IMR-90 (cell line): ENCODE data around the gene BTF3. TPM values are rescaled to one million over a fixed set of nuclear protein-coding genes. Genes with fewer than 3 reads are reported as not detected.

Source experiments
- ATAC-seq: fragments of 200-7000 bp; cut with Tn5 transposase; 2 replicates; pipeline ENCODE4 v1.9.1; 2020; ENCODE audit warnings: low read depth, mild to moderate bottlenecking, moderate library complexity
- BruUV-seq: library from RNA; stranded (reverse); fragments of 400-500 nt; replicated peaks from 2 replicates; lab custom pipeline; 2021; lab: Mats Ljungman, UMichigan
- CTCF ChIA-PET: fragments of 300-600 bp; formaldehyde crosslinking; extraction: SDS; loops from one replicate; lab custom pipeline; 2021; ENCODE audit warnings: antibody characterized with exemption; lab: Yijun Ruan, JAX
- POLR2A ChIA-PET: fragments of 300-600 bp; sonication (Branson Sonifier 250); formaldehyde crosslinking; loops from one replicate; lab custom pipeline; 2022; ENCODE audit warnings: antibody characterized with exemption; ENCODE audit not compliant: unreplicated experiment; lab: Charles Lee
- DNase-seq: peaks from one replicate; pipeline ENCODE4 v3.0.0; 2013
- H2AFZ ChIP-seq: replicated peaks from 2 replicates; pipeline ENCODE3; 2013; ENCODE audit warnings: low read length, mild to moderate bottlenecking; ENCODE audit not compliant: poor library complexity
- H2AK5ac ChIP-seq: 2 replicates; pipeline ENCODE4 v1.6.1; 2013; ENCODE audit warnings: low read depth, low read length, inconsistent platforms
- H2AK9ac ChIP-seq: replicated peaks from 2 replicates; pipeline ENCODE3; 2013; ENCODE audit warnings: mild to moderate bottlenecking, low read depth, low read length, moderate library complexity; ENCODE audit not compliant: poor library complexity
- H2BK120ac ChIP-seq: 2 replicates; pipeline ENCODE4 v1.6.1; 2013; ENCODE audit warnings: low read depth, low read length, inconsistent platforms
- H2BK15ac ChIP-seq: 3 replicates; pipeline ENCODE4 v1.6.1; 2013; ENCODE audit warnings: low read depth, low read length, inconsistent platforms
- H2BK20ac ChIP-seq: 2 replicates; pipeline ENCODE4 v1.6.1; 2013; ENCODE audit warnings: low read depth, mild to moderate bottlenecking, inconsistent platforms, low read length, moderate library complexity
- H2BK5ac ChIP-seq: 2 replicates; pipeline ENCODE4 v1.6.1; 2013; ENCODE audit warnings: mild to moderate bottlenecking, low read depth, low read length, inconsistent platforms; ENCODE audit not compliant: poor library complexity, severe bottlenecking
- H3K14ac ChIP-seq: replicated peaks from 2 replicates; pipeline ENCODE4 v1.6.1; 2013; ENCODE audit warnings: low read depth, low read length, inconsistent platforms
- H3K18ac ChIP-seq: 2 replicates; pipeline ENCODE4 v1.6.1; 2013; ENCODE audit warnings: low read depth, low read length, control low read depth
- H3K23ac ChIP-seq: 2 replicates; pipeline ENCODE4 v1.6.1; 2013; ENCODE audit warnings: low read depth, low read length, inconsistent platforms
- H3K27ac ChIP-seq: 2 replicates; pipeline ENCODE4 v1.5.1; 2013; ENCODE audit warnings: mild to moderate bottlenecking, control low read depth, low read length; ENCODE audit not compliant: insufficient read depth
- H3K27me3 ChIP-seq: 2 replicates; pipeline ENCODE4 v1.6.1; 2013; ENCODE audit warnings: low read length; ENCODE audit not compliant: control insufficient read depth, insufficient read depth
- H3K36me3 ChIP-seq: 2 replicates; pipeline ENCODE4 v1.6.1; 2013; ENCODE audit warnings: low read length, mixed read lengths; ENCODE audit not compliant: control insufficient read depth, insufficient read depth
- H3K4ac ChIP-seq: 2 replicates; pipeline ENCODE4 v1.6.1; 2013; ENCODE audit warnings: low read depth, low read length, inconsistent platforms
- H3K4me1 ChIP-seq: 2 replicates; pipeline ENCODE4 v1.6.1; 2013; ENCODE audit warnings: low read length, mixed read lengths; ENCODE audit not compliant: control insufficient read depth, insufficient read depth
- H3K4me2 ChIP-seq: 2 replicates; pipeline ENCODE4 v1.6.1; 2013; ENCODE audit warnings: low read depth, mild to moderate bottlenecking, control low read depth, low read length, moderate library complexity
- H3K4me3 ChIP-seq: 2 replicates; pipeline ENCODE4 v1.5.1; 2013; ENCODE audit warnings: low read depth, mild to moderate bottlenecking, control low read depth, low read length, moderate library complexity; ENCODE audit not compliant: insufficient read depth
- H3K56ac ChIP-seq: 2 replicates; pipeline ENCODE4 v1.6.1; 2013; ENCODE audit warnings: low read length, inconsistent platforms; ENCODE audit not compliant: insufficient read depth; ENCODE audit errors: extremely low read depth
- H3K79me1 ChIP-seq, 2 experiments: 2 replicates each; pipeline ENCODE4 v1.6.1; 2013; ENCODE audit warnings: low read length in 2 of 2, inconsistent platforms in 1 of 2, low read depth in 1 of 2
- H3K9ac ChIP-seq: 2 replicates; pipeline ENCODE4 v1.6.1; 2013; ENCODE audit warnings: low read depth, low read length, control low read depth
- H3K9me1 ChIP-seq: 2 replicates; pipeline ENCODE4 v1.6.1; 2013; ENCODE audit warnings: low read length, inconsistent platforms; ENCODE audit not compliant: insufficient read depth
- H3K9me3 ChIP-seq: 2 replicates; pipeline ENCODE4 v1.6.1; 2013; ENCODE audit warnings: low read length; ENCODE audit not compliant: control insufficient read depth, insufficient read depth
- H4K20me1 ChIP-seq: 2 replicates; pipeline ENCODE4 v1.6.1; 2013; ENCODE audit warnings: low read length, inconsistent platforms; ENCODE audit not compliant: insufficient read depth
- H4K5ac ChIP-seq: 2 replicates; pipeline ENCODE4 v1.6.1; 2013; ENCODE audit warnings: mild to moderate bottlenecking, low read depth, low read length, control low read depth
- H4K8ac ChIP-seq, 2 experiments: 2 replicates each; pipeline ENCODE4 v1.6.1; 2013; ENCODE audit warnings: low read depth in 2 of 2, low read length in 2 of 2, control low read depth in 1 of 2, inconsistent platforms in 1 of 2
- H4K91ac ChIP-seq: 2 replicates; pipeline ENCODE4 v1.6.1; 2013; ENCODE audit warnings: low read depth, low read length, inconsistent platforms; ENCODE audit not compliant: insufficient read depth
- CTCF ChIP-seq: conservative IDR thresholded peaks from 2 replicates; pipeline ENCODE4 v1.5.1; 2012; ENCODE audit warnings: mild to moderate bottlenecking, low read depth, low read length, improper control_type of control experiment
- ELK1 ChIP-seq: fragments of 150-350 bp; IDR thresholded peaks from 2 replicates; pipeline ENCODE4 v1.6.1; 2016; ENCODE audit warnings: low read depth, mild to moderate bottlenecking, low read length, moderate library complexity, borderline replicate concordance
- FOS ChIP-seq: fragments of 150-350 bp; IDR thresholded peaks from 2 replicates; pipeline ENCODE4 v1.6.1; 2016; ENCODE audit warnings: low read depth, low read length
- MAFK ChIP-seq: IDR thresholded peaks from 2 replicates; pipeline ENCODE4 v1.6.1; 2012; ENCODE audit warnings: low read depth, low read length, improper control_type of control experiment
- MXI1 ChIP-seq: IDR thresholded peaks from 2 replicates; pipeline ENCODE4 v1.6.1; 2012; ENCODE audit warnings: low read depth, mild to moderate bottlenecking, low read length, moderate library complexity, borderline replicate concordance
- POLR2A ChIP-seq: IDR thresholded peaks from 2 replicates; pipeline ENCODE4 v1.6.1; 2012; ENCODE audit warnings: mild to moderate bottlenecking, low read depth, low read length
- RFX5 ChIP-seq: IDR thresholded peaks from 2 replicates; pipeline ENCODE4 v1.8.0; 2012; ENCODE audit warnings: low read depth, mild to moderate bottlenecking, low read length, moderate library complexity
- WGBS, 2 experiments: methylation state at CpG; one replicate each; pipeline versions ENCODE4 v1.1.5 to v1.1.7; 2013; ENCODE audit warnings: missing lambda C conversion rate in 2 of 2; ENCODE audit not compliant: insufficient read length in 1 of 2; ENCODE audit errors: extremely low coverage in 2 of 2; 5-methylcytosine and 5-hydroxymethylcytosine counted together
- dilution Hi-C: fragments of 300-500 bp; cut with HindIII; formaldehyde crosslinking; loops from one replicate; pipeline ENCODE4 v1.14.3; 2018; ENCODE audit warnings: low sequenced_read_pairs; ENCODE audit not compliant: unreplicated experiment
- in situ Hi-C: fragments of 300-500 bp; cut with MboI; formaldehyde crosslinking; loops from 3 replicates; pipeline ENCODE4 v1.14.3; 2019; ENCODE audit warnings: low sequenced_read_pairs, inconsistent platforms, mixed read lengths
- intact Hi-C: fragments of 100-400 bp; cut with micrococcal nuclease; formaldehyde crosslinking; loops from 2 replicates; pipeline ENCODE4 v1.10.0; 2022
- polyA plus RNA-seq, 3 experiments: library from polyadenylated mRNA; depleted of rRNA; stranded (reverse); fragments of >200 nt; gene quantifications; 2 replicates each; pipeline ENCODE4 v1.2.3, GENCODE V29; 2012; ENCODE audit warnings: low replicate concordance in 1 of 3
- total RNA-seq: library from RNA; depleted of rRNA; stranded (reverse); fragments of >200 nt; gene quantifications from 2 replicates; pipeline ENCODE4 v1.2.3, GENCODE V29; 2012

Gene BTF3
- total and polyA plus RNA-seq, 2 of the 4 experiments (the other 2 are of a cell fraction), result 225 to 443 TPM

DNA sequence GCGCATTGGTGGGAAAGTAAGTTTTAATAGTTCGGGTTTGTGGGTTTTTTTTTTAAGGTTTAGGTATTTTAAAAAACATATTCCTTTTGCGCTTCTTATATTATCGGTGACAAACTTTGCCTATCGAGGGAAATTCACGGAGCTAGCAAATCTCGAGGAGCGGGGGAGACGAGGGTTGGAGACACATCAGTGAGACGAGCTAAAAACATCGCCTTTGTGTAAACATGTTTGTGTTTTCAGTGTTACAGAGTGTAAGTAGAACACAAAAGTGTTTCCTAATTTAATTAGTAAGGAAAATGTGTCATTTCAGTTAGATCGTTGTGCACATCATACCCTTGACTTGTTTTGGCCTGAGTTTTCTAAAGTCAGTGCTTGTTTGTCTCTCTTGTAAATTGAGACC lies 945 bp downstream of the BTF3 start (continued):
- no peak for TF ChIP-seq CTCF
- TF ChIP-seq POLR2A, result no peak
- TF ChIP-seq MAFK, result no peak
- no peak for TF ChIP-seq FOS

DNA sequence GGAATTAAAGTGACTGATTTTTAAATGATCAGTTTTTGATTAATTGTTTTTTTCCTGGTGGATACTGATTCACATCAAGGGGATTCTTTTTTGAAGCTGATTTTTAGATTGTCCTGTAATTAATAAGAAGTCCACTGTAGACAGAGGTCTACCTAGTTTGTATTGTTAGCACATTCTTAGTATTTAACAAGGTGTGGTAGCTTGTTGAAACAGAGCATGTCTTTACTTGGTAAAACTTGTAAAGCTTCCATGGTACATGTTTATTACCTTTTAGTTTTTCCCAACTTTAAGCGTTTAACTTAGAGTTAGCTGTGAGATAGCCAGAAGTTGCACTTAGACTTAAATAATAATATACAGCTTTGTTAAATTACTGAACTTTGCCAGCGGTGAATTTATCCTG lies 1.5 kb downstream of the BTF3 start:
- Histone ChIP-seq H3K14ac (no peak overlapping the region), H2AK5ac (no peak overlapping the region), H3K9ac (peak overlapping the region; percentile 46; the same call in 1 of the 2 replicates), H3K4ac (no peak overlapping the region), H3K27ac (no peak overlapping the region), H3K56ac (no peak overlapping the region), H4K5ac (no peak overlapping the region), H2BK120ac (no peak overlapping the region), H3K18ac (no peak overlapping the region), H3K23ac (0 out of 2 replicates have a peak overlapping the region, but pooled peaks have one; percentile 12), H2BK15ac (no peak overlapping the region), H3K9me3 (no peaks in the 10 kb centered on the region), H2AK9ac (no peak overlapping the region), H3K36me3 (peaks cover 13% of the 10 kb centered on the region), H2AFZ (no peak overlapping the region), H3K4me3 (peak overlapping the region; percentile 79; the same call in 1 of the 2 replicates), H3K4me1 (peaks cover 2% of the 10 kb centered on the region; the same call in 1 of the 2 replicates), H4K20me1 (peaks cover 24% of the 10 kb centered on the region), H3K9me1 (peaks cover 2% of the 10 kb centered on the region; the same call in 1 of the 2 replicates), H3K4me2 (peak overlapping the region; percentile 100), H4K91ac (no peak overlapping the region), H3K27me3 (no peaks in the 10 kb centered on the region), H3K79me1 (peaks cover 12 to 30% of the 10 kb centered on the region in 2 experiments), H4K8ac (no peak overlapping the region), H2BK20ac (no peak overlapping the region), H2BK5ac (no peak overlapping the region)
- ChIA-PET CTCF (interaction anchor here (0.6 to 1.0 kb wide), 2 partner anchors 13 to 26 kb away, joined by 3 to 4 read pairs; no protein-coding TSS in a partner anchor), POLR2A (interaction anchor here (0.6 to 0.7 kb wide), 2 partner anchors 458 to 1136 kb away, joined by 3 read pairs; no protein-coding TSS in a partner anchor)
- ATAC-seq (no peak), DNase-seq (no peak)
- TF ChIP-seq RFX5 (no peak), POLR2A (no peak), ELK1 (no peak), MXI1 (no peak)
- in situ Hi-C loops (no loop called here), intact Hi-C loops (no loop called here), dilution Hi-C loops (no loop called here)
- BruUV-seq, result no TSS peak
- WGBS, 2 experiments, result no CpG with 5 or more reads among the region's 2 CpGs
